ENCODE data around the gene PRKAG3.

PRKAG3 gene

DNA sequence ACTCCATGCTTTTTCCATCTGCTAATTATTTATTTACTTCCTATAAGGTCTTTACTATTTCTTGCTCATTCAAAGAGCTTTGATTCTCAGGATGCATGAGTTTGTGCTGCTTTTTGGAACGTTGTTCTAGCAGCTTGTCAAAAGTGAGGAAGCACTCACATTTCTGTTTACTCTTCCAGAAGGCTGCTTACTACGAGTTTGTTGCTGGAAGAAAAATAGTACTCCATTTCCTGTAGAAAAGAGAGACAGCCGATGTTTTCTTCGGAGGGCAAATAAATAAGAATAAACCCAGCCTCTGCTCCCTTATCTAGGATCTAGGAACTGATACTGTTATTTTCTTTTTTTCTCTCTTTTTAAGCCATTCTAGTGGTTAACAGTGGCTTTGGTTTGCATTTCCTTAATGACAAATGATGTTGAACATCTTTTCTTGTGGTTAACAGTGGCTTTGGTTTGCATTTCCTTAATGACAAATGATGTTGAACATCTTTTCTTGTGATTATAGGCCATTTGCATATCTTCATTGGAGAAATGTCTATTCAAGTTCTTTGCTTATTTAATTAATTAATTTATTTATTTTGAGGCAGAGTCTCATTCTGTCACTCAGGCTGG lies 29.1 kb downstream of the PRKAG3 start:
- Mint-ChIP-seq H3K4me1 (no peaks in the 10 kb centered on the region), H3K27ac (no peak overlapping the region)

DNA sequence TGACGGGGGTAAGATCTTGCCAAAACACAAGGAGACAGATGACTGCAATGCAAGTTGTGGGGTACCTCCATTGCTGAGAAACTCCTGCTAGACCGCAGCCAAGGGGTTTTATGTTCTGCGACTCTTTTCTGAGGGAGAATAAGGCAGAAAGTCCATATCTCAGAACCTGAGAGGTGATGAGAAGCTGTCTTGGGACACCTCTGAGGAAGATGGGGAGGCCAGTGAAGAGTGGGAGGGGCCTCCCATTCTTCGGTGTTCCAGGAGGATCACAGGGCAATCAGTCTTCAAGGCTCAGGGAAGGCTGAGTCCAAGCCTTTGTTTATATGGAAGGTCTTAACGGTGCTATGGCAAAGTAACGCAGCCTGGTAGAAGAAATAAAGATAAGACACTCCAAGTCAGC lies 31.6 kb downstream of the PRKAG3 start:
- H3K27ac Mint-ChIP-seq, result no peak overlapping the region
- peaks cover 22% of the 10 kb centered on the region for H3K27me3 Mint-ChIP-seq
- H3K4me3 Mint-ChIP-seq, result no peak overlapping the region
- H3K4me1 Mint-ChIP-seq, result no peaks in the 10 kb centered on the region
- H3K36me3 Mint-ChIP-seq, result no peaks in the 10 kb centered on the region
- no peak for ATAC-seq
- peaks cover 3% of the 10 kb centered on the region for H3K9me3 Mint-ChIP-seq

More for the DNA sequence above, 29.1 kb downstream of the PRKAG3 start:
- Mint-ChIP-seq H3K36me3 (no peaks in the 10 kb centered on the region), H3K27me3 (peaks cover 30% of the 10 kb centered on the region), H3K4me3 (no peak overlapping the region), H3K9me3 (peaks cover 6% of the 10 kb centered on the region)
- ATAC-seq, result no peak

DNA sequence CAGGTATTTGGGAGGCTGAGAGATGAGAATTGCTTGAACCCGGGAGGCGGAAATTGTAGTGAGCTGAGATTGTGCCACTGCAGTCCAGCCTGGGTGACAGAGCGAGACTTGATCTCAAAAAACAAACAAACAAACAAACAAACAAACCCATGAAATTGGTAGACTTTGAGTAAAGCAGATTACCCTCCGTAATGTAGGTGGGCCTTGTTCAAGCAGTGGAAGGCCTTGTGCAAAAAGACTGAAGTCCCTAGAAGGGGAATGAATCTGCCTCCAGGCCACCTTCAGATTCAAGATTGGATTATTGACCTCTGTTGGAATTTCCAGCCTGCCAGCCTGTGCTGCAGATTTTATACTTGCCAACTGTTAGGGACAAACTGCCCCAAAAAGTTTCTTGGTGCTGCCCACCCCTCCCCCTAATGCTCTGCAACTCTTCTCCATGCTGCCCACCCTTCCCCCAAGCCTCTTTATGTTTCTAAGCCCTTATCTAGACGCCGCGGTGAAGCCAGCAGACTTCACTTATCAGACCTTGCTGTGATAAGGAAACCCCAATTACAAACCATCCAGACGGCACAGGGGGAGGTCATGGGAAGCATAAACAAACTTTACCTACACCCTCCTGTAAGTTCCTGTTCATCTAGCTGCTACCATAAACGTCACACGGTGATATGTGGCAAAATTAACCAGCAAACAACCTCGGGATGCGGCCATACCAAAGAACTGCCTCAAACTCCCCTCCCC lies 32.7 kb downstream of the PRKAG3 start:
- Mint-ChIP-seq H3K27ac (no peak overlapping the region), H3K4me3 (no peak overlapping the region), H3K4me1 (no peaks in the 10 kb centered on the region), H3K36me3 (no peaks in the 10 kb centered on the region), H3K27me3 (peaks cover 26% of the 10 kb centered on the region), H3K9me3 (no peaks in the 10 kb centered on the region)
- ATAC-seq, result no peak

DNA sequence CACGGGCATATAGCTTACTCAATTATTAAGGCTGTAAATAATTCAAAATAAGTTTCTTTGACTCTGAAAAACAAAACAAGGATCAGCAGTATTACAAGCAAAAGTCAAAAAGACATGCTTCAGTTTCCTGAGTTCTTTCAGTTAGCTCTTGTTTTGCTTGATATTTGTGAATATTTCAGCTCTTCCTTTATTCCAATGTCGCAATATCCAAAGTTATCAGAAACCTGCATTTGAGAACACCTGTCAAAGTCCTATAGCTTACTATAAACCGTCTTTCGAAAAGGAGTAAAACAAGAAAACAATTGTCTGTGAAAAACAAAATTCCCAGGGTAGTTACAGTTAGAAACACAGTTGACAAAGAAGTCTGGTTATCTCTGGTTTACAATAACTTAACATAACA lies 34.9 kb downstream of the PRKAG3 start:
- H3K27me3 Mint-ChIP-seq, result peaks cover 31% of the 10 kb centered on the region

DNA sequence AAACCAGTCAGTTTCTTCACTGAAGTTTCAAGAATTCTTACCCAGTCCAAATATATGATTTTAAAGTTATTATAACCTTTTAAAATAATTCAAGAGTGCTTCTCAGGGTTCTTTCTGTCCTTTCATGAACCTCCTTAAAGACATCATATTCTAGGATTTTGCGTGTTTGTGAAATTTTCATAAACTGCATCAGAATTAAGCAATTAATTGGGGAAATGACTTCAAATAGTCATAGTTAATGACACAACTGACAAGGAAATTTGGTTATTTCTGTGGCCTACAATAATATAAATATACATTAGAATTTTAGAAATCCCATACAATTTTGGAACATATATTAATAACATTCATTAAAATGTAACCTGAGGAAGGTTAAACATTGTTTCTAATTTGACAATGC lies 39.2 kb downstream of the PRKAG3 start:
- no peak for ATAC-seq
- Mint-ChIP-seq H3K27ac (no peak overlapping the region), H3K27me3 (peaks cover 30% of the 10 kb centered on the region), H3K36me3 (peaks cover 5% of the 10 kb centered on the region), H3K4me3 (no peak overlapping the region), H3K4me1 (no peaks in the 10 kb centered on the region), H3K9me3 (no peaks in the 10 kb centered on the region)

More for the DNA sequence above, 34.9 kb downstream of the PRKAG3 start:
- no peaks in the 10 kb centered on the region for H3K4me1 Mint-ChIP-seq
- no peak overlapping the region for H3K4me3 Mint-ChIP-seq
- H3K27ac Mint-ChIP-seq, result no peak overlapping the region
- ATAC-seq, result no peak
- H3K36me3 Mint-ChIP-seq, result no peaks in the 10 kb centered on the region
- H3K9me3 Mint-ChIP-seq, result no peaks in the 10 kb centered on the region

DNA sequence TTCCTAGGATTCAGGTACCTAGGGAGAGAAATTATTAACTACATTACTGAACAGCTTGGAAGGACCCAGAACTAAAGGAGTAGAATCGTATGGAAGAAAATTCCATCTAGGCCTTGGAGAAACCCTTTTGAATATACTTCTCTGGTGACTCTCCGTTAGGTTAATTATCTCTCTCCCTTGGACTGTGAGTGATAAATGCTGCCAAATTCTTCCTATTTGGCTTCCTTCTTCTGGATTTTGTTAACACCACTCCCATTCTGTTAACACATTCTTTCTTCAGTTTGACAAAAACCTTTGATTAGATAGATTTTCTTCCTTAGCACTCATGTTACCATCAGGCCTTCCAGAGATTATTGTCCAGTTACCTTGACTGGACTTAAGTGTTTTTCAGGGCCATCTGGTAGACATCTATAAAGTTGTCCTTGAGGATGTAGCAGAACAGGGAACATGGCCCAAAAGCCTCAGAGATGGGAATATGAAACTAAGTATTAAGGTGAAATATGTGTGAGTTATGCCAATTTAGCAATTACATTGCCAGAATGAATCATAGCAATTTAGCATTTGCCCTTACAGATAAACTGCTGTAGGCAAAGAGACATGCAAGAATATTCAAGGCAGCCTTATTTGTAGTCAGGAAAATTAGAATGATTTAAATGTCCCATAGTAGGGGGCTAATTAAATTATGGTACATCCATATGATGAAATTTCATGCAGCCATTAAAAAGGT lies 42.9 kb downstream of the PRKAG3 start:
- peaks cover 24% of the 10 kb centered on the region for H3K27me3 Mint-ChIP-seq
- peaks cover 5% of the 10 kb centered on the region for H3K36me3 Mint-ChIP-seq
- no peaks in the 10 kb centered on the region for H3K4me1 Mint-ChIP-seq
- ATAC-seq, result no peak
- no peak overlapping the region for H3K27ac Mint-ChIP-seq
- H3K9me3 Mint-ChIP-seq, result no peaks in the 10 kb centered on the region
- no peak overlapping the region for H3K4me3 Mint-ChIP-seq

DNA sequence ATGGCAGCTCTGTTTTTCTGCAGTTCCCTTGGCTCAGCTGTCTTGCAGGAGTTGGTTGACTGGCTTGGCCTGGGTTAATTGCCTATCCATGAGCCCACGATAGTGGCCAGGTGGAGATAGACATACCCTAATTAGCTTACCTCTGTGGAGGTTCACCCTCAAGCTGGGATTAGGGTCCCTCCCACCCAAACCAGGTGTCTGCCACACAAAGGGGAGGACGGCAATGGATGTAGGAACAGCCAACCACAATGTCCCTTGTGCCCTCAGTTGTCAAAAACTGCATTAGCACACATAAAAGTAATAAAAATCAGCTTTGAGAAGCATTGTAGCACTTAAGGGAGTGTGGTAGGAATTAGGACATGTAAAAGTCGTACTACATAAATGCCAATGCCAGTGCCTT lies 45.5 kb downstream of the PRKAG3 start:
- H3K27ac Mint-ChIP-seq, result no peak overlapping the region
- ATAC-seq, result no peak
- no peak overlapping the region for H3K4me3 Mint-ChIP-seq
- no peaks in the 10 kb centered on the region for H3K9me3 Mint-ChIP-seq
- peaks cover 39% of the 10 kb centered on the region for H3K27me3 Mint-ChIP-seq
- H3K36me3 Mint-ChIP-seq, result peaks cover 5% of the 10 kb centered on the region
- H3K4me1 Mint-ChIP-seq, result no peaks in the 10 kb centered on the region

DNA sequence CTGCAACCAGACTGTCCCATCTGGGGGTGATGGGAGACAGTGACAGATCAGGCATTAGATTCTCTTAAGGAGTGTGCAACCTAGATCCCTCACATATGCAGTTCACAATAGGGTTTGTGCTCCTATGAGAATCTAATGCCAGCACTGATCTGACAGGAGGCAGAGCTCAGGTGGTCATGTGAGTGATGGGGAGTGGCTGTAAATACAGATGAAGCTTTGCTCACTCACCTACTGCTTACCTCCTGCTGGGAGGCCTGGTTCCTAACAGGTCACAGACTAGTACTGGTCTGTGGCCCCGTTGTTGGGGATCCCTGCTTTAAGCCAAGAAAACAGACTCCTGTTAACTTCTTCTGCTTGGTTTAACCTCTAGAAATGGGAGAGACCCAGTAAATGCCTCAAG lies 46.5 kb downstream of the PRKAG3 start:
- Mint-ChIP-seq H3K27me3 (peaks cover 46% of the 10 kb centered on the region), H3K4me3 (no peak overlapping the region), H3K36me3 (peaks cover 5% of the 10 kb centered on the region), H3K4me1 (no peaks in the 10 kb centered on the region), H3K9me3 (no peaks in the 10 kb centered on the region), H3K27ac (no peak overlapping the region)
- no peak for ATAC-seq

DNA sequence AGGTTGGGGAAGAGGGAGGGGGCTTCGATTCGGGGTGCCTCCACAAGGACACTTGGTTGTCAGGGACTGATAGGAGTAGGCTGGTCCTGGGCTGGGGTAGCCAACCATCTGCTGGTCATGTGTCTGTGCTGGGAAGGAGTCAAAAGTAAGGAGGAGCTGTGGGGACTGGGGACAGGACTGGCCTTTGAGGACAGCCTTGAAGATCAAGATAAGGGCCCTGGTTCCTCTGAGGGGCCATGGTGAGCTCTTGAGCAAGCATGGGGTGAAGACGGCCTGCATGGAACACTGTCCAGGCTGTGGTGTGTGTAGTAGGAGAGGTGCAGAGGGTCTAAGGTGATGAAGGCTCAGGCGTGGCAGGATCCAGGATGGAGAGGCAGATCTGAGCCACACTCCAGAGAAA lies 47.9 kb downstream of the PRKAG3 start:
- no peak for ATAC-seq
- peaks cover 10% of the 10 kb centered on the region for H3K36me3 Mint-ChIP-seq
- no peaks in the 10 kb centered on the region for H3K4me1 Mint-ChIP-seq
- no peak overlapping the region for H3K4me3 Mint-ChIP-seq
- H3K27me3 Mint-ChIP-seq, result peaks cover 45% of the 10 kb centered on the region
- H3K27ac Mint-ChIP-seq, result no peak overlapping the region
- H3K9me3 Mint-ChIP-seq, result no peaks in the 10 kb centered on the region

DNA sequence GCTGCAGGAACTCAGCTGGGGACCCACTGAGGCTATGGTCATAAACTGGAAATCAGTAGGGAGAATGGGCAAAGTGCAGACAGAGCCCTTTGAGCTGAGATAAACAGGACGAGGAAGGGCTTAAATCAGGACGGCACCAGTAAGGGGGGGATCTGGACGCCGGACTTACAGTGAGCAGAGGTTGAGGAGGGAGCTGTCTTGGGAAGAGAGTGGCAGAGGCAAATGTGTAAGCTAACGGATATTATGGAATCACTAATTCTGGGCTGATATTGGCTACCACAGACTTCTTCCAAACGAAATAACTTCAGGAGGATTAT lies 49.1 kb downstream of the PRKAG3 start:
- H3K27ac Mint-ChIP-seq, result no peak overlapping the region

DNA sequence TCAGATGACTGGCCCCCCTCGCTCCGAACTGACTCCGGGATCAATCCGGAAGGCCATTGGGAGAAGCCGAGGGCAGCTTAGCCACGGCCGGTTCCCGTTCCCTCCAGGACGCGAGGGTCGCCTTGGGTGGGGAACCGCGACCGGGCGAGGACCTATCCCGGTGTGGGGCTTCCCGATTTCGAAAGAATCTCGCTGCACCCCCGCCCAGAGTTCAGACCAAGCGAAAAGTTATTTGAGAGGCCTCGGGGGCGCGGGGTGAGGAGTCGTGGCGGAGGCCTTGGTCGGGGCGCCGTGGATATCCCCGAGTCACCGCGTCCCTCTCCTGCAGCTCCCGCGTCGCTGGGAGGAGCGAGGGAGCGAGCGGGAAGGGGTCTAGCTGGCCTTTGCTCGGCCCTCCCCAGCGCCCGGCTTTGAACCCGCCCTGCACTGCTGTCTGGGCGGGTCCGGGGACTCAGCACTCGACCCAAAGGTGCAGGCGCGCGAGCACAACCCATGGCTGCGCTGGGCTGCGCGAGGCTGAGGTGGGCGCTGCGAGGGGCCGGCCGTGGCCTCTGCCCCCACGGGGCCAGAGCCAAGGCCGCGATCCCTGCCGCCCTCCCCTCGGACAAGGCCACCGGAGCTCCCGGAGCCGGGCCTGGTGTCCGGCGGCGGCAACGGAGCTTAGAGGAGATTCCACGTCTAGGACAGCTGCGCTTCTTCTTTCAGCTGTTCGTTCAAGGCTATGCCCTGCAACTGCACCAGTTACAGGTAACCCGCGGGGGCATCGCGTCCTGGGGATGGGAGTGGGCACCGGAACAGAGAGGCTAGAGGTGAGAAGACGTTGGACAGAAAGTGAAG lies 49.7 kb downstream of the PRKAG3 start, which contains the start of gene CYP27A1:
TSS of gene CYP27A1 (plus strand) at position 457 of the 837 bp plus-strand sequence. CDS start at position 493, 36 bp downstream.
- no peak within 1 kb of the TSS for H3K4me3 Mint-ChIP-seq
- peaks cover 4% of the 10 kb centered on the region for H3K9me3 Mint-ChIP-seq
- peak; percentile 41 for ATAC-seq
- peaks cover 44% of the 10 kb centered on the region for H3K27me3 Mint-ChIP-seq
- H3K4me1 Mint-ChIP-seq, result no peaks in the 10 kb centered on the region
- no peak within 1 kb of the TSS for H3K27ac Mint-ChIP-seq
- H3K36me3 Mint-ChIP-seq, result peaks cover 19% of the 10 kb centered on the region

More for the DNA sequence above, 49.1 kb downstream of the PRKAG3 start:
- Mint-ChIP-seq H3K4me3 (no peak overlapping the region), H3K36me3 (peaks cover 13% of the 10 kb centered on the region), H3K9me3 (peaks cover under 1% of the 10 kb centered on the region), H3K4me1 (no peaks in the 10 kb centered on the region), H3K27me3 (peaks cover 44% of the 10 kb centered on the region)
- no peak for ATAC-seq

DNA sequence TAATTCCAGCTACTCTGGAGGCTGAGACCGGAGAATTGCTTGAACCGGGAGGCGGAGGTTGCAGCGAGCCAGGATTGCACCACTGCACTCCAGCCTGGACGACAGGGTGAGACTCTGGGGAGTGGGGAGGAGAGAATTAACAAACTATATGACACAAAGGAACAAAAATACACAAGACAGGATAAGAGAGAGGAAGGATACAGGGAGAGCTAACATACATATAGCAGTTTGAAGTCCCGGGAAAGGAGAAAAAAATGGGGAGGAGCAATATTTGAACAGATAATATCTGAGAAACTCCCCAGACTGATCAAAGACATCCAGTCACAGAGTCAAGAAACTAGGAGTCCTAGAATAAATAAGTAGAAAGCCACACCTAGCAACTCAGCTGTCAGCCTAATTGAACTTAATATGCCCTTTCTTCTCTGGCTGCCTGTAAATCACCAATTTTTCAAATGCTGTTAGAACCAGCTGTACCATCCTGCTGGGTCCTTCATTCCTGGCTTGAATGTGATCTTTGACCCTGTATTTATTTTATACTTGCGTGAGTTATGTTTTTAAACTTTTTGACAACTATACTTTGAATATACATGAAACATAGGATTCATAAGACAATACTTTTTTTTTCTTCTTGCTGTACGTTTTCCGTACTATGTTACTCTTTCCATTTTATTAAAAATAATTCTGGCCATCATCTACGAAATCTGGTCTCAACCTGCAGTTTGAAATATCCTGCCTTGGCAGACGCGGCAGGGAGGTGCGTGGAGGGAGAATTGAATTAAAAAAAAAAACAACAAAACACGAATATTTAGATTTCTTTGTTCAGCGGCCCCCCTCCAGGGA lies 50.5 kb downstream of the PRKAG3 start:
- Mint-ChIP-seq H3K27ac (no peak overlapping the region), H3K4me3 (no peak overlapping the region)

DNA sequence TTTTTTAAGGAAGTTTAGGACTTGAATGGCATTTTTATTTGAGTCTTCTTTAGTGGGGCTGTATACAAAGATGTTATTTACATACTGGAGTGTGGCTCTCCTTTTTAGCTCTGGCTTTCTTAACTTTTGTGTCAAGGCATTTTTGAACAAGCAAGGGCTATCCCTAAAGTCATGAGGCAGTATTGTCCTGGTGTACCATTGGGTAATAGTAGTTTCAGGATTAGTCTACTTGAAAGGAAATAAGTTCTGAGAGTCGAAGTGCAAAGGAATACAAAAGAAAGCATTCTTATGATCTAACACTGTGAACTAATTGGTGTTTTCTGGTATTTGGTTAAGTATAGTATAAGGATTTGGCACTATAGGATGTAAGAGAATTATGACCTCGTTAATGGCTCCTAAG lies 51.6 kb downstream of the PRKAG3 start:
- peaks cover 44% of the 10 kb centered on the region for H3K27me3 Mint-ChIP-seq
- no peaks in the 10 kb centered on the region for H3K4me1 Mint-ChIP-seq
- H3K27ac Mint-ChIP-seq, result no peak overlapping the region
- peaks cover 33% of the 10 kb centered on the region for H3K36me3 Mint-ChIP-seq
- H3K9me3 Mint-ChIP-seq, result peaks cover 7% of the 10 kb centered on the region
- no peak for ATAC-seq
- H3K4me3 Mint-ChIP-seq, result no peak overlapping the region

More for the DNA sequence above, 50.5 kb downstream of the PRKAG3 start:
- no peaks in the 10 kb centered on the region for H3K4me1 Mint-ChIP-seq
- ATAC-seq, result no peak
- H3K36me3 Mint-ChIP-seq, result peaks cover 27% of the 10 kb centered on the region
- H3K27me3 Mint-ChIP-seq, result peaks cover 44% of the 10 kb centered on the region
- H3K9me3 Mint-ChIP-seq, result peaks cover 6% of the 10 kb centered on the region

DNA sequence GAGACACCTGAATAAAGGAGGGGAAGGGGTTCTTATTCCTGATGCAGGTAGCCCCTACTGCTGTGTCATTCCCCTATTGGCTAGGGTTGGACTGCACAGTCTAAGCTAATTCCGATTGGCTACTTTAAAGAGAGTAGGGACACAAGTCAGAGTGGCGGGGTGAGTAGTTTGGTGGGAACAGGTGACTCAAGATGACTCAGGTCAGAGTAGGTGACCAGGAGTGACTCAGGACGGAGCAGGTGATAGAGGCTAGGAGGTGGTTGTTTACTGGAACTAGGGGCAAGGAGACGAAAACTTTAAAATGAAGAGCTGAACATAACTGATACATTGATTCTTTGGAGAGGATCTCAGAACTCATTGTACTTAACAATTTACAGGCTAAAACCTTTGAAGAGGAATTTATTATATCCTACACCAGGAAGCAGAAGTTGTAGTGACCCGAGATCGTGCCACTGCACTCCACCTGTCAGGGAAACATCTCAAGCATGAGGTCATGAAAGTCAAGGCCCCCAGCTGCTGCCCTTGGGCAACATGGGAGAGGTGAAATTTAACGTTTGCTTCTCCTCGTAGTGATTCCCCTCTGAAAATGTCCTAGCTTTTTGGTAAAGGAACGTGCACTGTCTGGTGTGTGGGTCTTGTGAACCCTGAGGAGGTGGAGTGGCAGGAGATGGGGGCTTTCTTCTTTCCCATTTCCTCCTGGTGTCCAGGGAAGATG lies 54.2 kb downstream of the PRKAG3 start:
- no peaks in the 10 kb centered on the region for H3K4me1 Mint-ChIP-seq
- ATAC-seq, result no peak
- H3K27me3 Mint-ChIP-seq, result peaks cover 27% of the 10 kb centered on the region
- peaks cover 11% of the 10 kb centered on the region for H3K9me3 Mint-ChIP-seq
- peaks cover 52% of the 10 kb centered on the region for H3K36me3 Mint-ChIP-seq
- no peak overlapping the region for H3K4me3 Mint-ChIP-seq
- H3K27ac Mint-ChIP-seq, result no peak overlapping the region

Measured in stimulated activated memory B cell treated with anti-CD40 and anti-IgM and Interleukin-4, amounts not matched to agents 10 μg/mL and 1 μg/mL and 100 μg/mL, for 72 hours (primary cell).